Coronary artery (tissue), 2 donors: ENCODE results near the gene CYTH4.

Experiments used
- DNase-seq: peaks from one replicate; pipeline ENCODE4 v3.0.0-alpha.2; 2017; ENCODE audit warnings: low spot score
- H3K27ac ChIP-seq, 2 donors: fragments of 200-600 bp; sonication (generic); one replicate each; pipeline ENCODE4 v1.5.1; 2016 to 2019
- H3K4me3 ChIP-seq: fragments of 200-600 bp; sonication (generic); 2 replicates; pipeline ENCODE4 v1.5.1; 2016; ENCODE audit warnings: mild to moderate bottlenecking, moderate library complexity
- TF ChIP-seq, protein P1 (sequence below): fragments of 200-600 bp; sonication (generic); IDR thresholded peaks from one replicate; pipeline ENCODE4 v1.5.1; 2019; ENCODE audit warnings: antibody characterized with exemption

Gene CYTH4

DNA sequence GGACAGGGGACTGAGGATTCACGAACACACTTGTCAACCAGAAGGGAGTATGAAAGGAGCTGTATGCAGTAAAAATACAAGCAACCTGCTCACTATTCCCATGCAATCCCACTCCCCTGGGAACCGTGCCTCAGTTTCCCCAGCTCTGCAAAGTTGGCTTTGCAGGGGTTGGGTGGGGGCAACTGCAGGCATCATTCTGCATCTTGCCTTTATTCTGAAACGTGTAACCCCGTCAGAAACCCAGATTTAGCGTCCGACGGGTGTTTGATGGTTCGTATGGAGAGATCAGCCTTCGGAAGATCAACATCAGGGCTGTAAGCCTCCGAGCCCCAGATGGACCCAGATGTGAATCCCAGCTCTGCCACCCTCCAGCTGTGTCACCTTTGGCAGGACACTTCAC is 3.6 kb downstream of the CYTH4 start:
- H3K4me3 ChIP-seq = no peak overlapping the region
- DNase-seq = no peak
- TF ChIP-seq, protein P1, sequence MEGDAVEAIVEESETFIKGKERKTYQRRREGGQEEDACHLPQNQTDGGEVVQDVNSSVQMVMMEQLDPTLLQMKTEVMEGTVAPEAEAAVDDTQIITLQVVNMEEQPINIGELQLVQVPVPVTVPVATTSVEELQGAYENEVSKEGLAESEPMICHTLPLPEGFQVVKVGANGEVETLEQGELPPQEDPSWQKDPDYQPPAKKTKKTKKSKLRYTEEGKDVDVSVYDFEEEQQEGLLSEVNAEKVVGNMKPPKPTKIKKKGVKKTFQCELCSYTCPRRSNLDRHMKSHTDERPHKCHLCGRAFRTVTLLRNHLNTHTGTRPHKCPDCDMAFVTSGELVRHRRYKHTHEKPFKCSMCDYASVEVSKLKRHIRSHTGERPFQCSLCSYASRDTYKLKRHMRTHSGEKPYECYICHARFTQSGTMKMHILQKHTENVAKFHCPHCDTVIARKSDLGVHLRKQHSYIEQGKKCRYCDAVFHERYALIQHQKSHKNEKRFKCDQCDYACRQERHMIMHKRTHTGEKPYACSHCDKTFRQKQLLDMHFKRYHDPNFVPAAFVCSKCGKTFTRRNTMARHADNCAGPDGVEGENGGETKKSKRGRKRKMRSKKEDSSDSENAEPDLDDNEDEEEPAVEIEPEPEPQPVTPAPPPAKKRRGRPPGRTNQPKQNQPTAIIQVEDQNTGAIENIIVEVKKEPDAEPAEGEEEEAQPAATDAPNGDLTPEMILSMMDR = no peak
- H3K27ac ChIP-seq = no peak overlapping the region

DNA sequence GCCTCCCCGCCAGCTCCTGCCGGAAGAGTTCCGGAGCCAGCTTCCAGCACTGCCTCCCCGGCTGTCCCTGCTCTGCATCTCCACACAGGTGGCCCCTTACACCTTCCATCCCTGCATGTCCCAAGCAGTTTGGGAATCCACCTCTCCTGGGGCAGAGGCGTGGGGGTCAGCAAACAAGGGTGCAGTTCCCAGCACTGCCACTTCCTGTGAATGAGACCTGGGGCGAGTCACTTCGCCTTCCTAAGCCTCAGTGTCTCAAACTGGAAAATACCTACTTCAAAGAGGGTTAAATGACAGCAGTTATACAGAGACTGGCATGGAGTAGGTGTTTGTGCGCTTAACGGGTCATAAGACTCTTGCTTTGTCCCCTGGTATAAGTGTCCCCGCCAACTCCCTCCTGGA is 5.2 kb downstream of the CYTH4 start:
- no peak overlapping the region for H3K4me3 ChIP-seq
- TF ChIP-seq, protein P1 = no peak
- no peak overlapping the region for H3K27ac ChIP-seq
- DNase-seq = no peak

DNA sequence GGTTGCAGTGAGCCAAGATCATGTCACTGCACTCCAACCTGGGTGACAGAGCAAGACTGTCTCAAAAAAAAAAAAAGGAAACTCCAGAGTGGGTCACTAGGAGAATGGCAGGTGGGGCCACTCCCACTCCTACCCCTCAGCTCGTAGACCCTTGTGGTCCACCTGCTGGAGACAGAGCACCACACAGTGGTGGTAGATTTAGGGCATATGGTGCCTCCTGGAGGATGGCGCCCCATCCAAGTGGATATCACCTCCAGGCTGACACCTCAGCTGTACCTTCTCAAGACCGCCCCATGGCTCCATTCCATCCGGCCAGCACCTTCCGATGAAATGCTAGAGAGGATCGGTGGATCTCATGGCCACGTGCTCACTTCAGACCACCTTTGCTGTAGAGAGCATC is 6.2 kb downstream of the CYTH4 start:
- DNase-seq = no peak
- H3K27ac ChIP-seq = no peak overlapping the region
- TF ChIP-seq, protein P1 = no peak
- H3K4me3 ChIP-seq = no peak overlapping the region

DNA sequence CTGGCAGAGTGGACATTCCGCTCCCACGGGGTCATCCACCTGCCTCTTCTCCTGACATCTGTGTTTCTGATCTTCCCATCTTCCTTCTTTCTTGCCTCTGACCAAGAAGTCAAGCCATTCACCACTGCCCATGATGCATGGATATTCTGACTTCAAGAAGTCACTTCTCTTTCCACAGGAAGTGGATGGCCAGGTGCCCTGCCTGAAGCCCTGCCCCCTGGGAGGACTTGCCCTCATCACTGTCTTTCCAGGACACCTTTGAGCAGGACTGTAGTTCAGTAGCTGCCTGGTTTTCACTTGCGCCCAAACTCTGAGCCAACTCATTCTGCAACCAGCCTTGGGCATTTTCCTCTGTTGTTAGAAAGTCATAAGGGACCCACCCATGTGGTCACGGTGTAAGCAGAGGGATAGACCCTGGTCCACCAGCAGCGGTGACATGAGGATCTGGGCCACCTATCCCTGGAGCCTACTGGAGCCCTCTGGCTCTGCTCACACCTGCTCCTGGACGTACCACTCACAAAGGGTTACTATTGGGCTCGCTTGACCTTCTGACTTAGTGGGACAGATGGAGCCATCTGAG is 6.9 kb downstream of the CYTH4 start:
- Histone ChIP-seq H3K27ac (no peak overlapping the region), H3K4me3 (no peak overlapping the region)
- TF ChIP-seq, protein P1 = no peak
- no peak for DNase-seq

DNA sequence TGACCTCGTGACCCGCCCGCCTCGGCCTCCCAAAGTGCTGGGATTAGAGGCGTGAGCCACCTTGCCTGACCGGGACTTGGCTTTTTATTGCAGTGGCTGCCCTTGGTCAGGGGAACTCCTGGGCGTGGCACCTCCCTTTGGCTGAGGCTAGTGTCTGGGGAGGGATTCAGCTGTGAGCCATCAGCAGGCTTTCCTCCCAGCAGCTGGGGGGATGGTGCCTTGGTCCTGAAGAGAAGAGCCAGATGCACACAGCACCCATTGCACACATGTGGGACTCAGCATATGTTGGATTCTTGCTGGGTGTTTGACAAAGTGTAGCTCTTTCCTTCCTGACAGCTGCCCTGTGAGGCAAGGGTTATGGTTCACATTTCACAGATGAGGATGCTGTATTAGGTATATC is 8.4 kb downstream of the CYTH4 start:
- DNase-seq = no peak
- H3K4me3 ChIP-seq = no peak overlapping the region
- H3K27ac ChIP-seq = no peak overlapping the region
- TF ChIP-seq, protein P1 = no peak

DNA sequence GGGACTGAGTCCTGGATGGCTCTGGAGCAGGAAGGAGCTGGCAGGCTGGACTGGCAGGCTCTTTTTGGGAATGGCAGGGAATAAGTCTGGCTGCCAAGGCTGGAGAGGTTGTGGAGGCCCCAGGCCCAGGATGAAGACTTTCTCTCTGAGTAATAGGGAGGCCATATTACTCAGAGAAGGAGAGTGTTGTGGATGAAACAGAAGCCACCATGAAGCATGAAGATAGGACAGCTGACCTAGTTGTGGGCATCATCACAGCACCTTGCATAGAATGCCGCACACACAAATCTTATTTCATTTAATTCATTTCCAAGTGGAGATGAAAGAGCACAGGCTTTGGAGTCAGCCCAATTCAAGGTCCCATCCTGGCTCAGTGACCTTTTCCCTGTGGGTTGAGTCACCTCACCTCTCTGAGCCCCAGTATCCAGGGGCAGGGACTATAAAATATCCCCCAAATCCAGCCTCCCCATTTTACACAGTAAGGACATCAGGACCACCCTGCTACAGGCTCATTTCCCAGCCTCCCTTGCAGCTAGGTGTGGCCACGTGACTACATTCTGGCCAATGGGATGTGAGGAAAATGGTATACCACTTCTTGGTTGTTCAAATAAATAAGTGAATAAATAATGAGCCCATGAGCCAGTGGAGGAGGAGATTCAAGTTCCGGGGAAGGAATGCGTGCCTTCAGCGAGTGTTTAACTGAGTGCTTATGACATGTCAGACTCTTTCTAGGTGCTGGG is 9.4 kb downstream of the CYTH4 start:
- TF ChIP-seq, protein P1 = no peak
- Histone ChIP-seq H3K4me3 (no peak overlapping the region), H3K27ac (no peak overlapping the region)
- DNase-seq = no peak

DNA sequence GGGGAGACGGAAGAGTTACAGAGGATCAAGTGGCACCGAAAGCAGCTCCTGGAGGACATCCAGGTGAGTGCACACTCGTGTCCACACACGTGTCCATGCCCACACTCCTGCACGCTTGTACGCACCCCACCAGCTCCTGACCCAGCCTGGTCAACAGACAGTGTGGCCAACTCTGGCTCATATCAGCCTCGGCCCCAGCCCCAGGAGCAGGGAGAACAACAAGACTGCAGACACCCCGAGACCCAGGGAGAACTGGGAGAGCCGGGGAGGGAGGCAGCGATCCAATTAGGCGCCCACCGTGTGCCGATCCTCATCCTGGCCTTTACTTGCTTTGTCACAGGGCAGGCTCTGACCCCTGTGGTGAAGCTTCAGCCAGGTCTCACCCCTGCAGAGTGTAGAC is 10.3 kb downstream of the CYTH4 start:
- DNase-seq = no peak
- Histone ChIP-seq H3K27ac (no peak overlapping the region), H3K4me3 (no peak overlapping the region)
- TF ChIP-seq, protein P1 = no peak
